HG02678 (cell line): ENCODE results near the gene FTO.
"Not testable (repeated sequence)": the region's sequence is repeated elsewhere in the genome, so short reads cannot be mapped to it uniquely, and the experiment has no call there.

Source experiments
- ATAC-seq: cut with Tn5 transposase; IDR thresholded peaks from one replicate; pipeline ENCODE4 v1.9.1; 2021; ENCODE audit warnings: mild to moderate bottlenecking, moderate library complexity; ENCODE audit not compliant: unreplicated experiment

FTO gene

DNA sequence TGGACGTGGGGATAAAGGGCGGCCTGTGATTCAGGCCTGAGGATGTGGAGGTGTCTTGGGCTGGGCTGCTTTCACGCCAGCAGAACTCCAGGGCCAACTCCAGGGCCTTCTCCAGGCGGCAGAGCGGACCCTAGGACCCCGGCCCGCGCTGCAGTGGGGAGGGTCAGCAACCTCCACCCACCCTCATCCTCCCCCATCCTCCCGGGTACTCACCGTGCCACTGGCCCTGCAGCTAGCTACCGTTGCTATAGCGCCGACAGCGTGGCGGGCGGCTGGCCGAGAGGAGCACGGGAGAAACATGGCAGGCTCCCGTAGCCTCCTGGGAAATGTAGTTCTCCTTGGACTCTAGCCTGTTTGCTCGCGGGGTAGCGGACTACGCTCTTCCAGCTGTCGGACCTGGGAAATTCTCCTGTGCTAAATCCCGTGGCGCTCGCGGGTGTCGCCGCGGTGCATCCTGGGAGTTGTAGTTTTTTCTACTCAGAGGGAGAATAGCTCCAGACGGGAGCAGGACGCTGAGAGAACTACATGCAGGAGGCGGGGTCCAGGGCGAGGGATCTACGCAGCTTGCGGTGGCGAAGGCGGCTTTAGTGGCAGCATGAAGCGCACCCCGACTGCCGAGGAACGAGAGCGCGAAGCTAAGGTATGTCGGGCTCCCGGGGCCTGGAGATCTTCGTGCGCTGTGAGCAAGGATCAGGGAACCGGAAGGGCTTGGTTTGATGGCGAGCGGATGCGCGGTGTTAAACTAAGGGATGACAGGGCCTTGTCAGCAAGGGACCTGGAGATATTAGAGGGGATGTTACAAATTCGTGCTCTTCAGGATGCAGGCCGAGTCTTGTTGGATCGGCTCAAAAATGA lies at the start of gene FTO, which contains the start of gene RPGRIP1L:
TSS of gene FTO (plus strand) at position 567 of the 855 bp plus-strand sequence.
TSS of gene RPGRIP1L (minus strand) at position 270 of the 855 bp plus-strand sequence. CDS start 3,136 bp downstream, outside the sequence.
- ATAC-seq: peak; percentile 98

GRCh38 chr16:53654946-53655345 lies 49.0 kb upstream of the FTO start:
- no peak for ATAC-seq

DNA sequence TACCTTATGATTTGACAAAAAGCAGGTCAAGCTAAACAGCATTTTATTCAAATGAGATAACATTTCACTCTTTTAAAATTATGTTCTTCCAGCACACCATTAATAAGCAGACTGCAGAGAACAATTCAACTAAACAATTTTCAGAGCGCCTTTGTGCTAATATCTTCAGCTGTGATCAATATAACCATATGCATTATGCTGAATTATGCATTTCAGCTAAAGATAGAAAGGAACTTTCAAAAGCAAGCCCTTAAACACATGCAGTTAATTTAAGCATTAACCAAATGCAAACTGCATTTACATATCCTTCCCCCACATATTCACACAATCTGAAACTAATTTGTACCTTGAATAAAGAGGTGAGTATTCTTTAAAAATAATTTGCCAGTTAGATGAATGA lies 41.9 kb upstream of the FTO start:
- no peak for ATAC-seq

- no peak for ATAC-seq
These were observed 39.1 kb upstream of the FTO start for GRCh38 chr16:53664724-53665345.

- ATAC-seq: no peak
These were observed 37.1 kb upstream of the FTO start for GRCh38 chr16:53666786-53667415.

DNA sequence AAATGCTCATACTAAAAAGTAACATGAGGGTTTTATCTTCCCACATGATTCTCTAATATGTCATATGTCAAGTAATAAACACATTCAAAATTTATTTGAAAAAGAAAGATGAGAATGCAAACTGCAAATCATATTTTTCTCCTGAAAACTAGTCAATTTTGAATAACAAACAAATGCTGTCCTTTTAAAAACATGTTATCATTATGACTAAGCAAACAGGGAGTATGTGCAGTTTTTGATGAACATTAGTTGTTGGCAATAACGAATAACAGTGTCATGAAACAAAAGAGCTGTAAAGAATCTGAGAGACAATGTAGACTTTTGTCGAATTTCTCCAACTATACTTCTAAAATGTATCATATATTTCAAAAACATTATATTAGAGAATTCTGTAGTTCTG lies 35.1 kb upstream of the FTO start:
- no peak for ATAC-seq

DNA sequence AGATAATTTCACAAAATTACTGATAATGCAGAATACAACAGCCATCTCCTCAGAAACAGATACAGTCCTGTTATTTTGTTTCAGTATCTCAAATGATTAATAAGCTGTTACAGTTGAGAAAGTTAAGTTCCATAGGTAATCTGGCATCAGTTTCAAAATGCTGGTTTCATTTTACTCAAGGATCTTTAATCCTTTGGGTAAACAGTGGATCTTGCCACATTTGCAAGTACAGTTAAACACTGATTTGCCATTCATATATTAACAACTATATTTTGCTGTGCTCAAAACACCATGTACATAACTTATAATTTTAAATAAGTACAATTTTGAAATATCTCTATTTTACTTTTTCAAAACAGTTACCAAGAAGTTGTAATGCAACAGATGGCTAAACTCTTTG lies 31.5 kb upstream of the FTO start:
- ATAC-seq: no peak

DNA sequence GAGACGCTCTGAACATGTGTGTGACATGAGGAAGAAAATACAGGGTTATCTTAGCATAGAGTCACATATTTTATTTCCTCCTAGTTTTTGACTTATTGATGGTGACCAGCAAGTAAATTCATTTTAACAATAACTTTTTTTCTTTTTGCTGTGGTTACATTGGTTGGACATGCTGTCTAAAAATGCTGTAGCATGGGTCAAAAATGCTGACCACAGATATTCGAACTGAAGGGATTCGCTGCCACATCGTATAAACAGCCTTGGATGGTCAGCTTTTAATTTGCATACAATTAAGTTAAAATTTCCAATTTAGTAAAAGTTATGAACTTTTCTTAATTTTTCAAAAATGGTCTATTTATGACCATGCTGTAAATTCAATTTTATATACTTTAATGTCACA lies 30.8 kb upstream of the FTO start:
- ATAC-seq: no peak

DNA sequence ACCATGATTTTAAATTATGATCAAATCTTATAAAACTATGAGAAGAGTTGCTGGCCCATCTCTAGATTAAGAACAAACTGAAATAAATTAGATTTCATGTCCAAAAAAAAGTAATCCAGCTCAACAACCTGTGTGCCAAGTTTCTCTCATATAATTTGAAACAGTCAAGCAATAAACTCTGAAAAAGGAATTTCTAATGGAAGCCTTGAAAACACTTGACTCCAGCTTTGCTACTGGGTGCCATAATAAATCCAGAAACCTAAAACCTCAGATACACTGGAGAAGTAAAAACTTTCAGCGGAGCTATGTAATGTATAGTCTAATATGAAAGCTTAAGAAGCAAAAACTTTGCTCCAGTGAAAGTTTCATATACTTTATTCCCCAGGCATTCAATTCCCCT lies 25.8 kb upstream of the FTO start:
- ATAC-seq: no peak

GRCh38 chr16:53678756-53679343 lies 25.1 kb upstream of the FTO start:
- ATAC-seq: no peak

GRCh38 chr16:53680756-53681155 lies 23.2 kb upstream of the FTO start:
- ATAC-seq: no peak

GRCh38 chr16:53681354-53681753 lies 22.6 kb upstream of the FTO start:
- ATAC-seq: no peak

DNA sequence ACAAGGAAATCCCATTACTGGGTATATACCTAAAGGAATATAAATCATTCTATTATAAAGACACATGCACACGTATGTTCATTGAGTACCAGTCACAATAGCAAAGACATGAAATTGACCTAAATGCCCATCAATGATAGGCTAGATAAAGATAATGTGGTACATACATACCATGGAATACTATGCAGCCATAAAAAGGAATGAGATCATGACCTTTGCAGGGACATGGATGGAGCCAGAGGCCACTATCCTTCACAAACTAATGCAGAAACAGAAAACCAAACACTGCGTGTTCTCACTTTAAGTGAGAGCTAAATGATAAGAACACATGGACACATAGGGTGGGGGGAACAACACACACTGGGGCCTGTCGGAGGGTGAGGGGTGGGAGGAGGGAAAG lies 18.6 kb upstream of the FTO start:
- not testable (repeated sequence) for ATAC-seq

DNA sequence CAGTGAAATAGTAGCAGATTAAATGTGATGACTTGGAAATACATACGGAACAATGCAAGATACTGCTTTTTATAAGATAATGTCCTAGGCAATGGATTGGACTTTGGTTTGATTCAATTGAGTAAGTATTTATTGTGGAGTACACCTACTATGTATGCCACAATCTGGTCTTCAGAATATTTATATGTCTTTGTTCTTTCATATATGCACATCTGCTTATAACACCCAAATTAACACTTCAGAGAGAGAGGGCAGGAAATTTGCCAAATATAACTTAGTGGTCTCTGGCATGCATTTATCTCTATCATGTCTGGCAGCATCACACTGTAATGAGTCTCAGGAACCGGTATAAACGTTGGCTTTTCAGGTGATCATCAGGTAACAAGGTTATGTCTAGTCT lies 17.2 kb upstream of the FTO start:
- ATAC-seq: no peak

DNA sequence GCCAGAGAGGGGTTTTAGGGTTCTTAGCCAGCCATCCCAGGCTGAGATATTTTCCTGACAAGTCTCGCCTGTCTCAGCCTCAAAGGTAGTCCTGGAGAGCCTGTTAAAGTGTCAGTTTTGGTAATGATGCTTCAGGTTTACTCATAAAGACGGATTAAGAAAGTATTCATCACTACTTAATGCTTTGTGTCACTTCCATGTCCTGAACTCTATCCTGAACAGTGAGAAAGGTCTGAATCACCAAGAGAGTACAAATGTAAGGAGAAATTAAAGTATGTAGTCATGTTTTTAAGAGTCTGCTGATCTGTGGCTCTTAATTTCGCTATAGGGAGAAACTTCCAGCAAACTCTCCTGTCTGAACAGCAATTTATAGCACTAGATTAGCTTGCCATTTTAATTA lies 14.3 kb upstream of the FTO start:
- no peak for ATAC-seq

- ATAC-seq: no peak
These were observed 13.2 kb upstream of the FTO start for GRCh38 chr16:53690771-53691170.

DNA sequence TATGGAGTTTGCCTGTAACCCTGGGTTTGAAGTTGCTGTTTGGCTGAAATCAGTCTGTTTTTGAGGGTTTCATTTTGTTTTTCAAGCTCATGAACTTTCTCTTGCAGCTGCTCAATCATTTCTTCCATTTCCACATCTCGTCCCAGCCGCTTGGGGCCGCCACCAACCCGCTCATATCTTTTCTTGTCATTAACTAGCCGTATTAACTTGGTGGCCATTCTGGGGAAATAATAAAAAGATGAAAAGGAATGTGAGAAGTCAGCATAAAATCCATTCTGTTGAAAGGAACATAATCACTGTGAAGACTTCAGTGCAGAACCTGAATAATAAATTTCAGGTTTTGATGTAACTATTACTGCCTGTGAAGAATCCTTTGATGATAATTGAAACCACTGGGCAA lies 11.8 kb upstream of the FTO start:
- no peak for ATAC-seq

GRCh38 chr16:53693320-53693719 lies 10.6 kb upstream of the FTO start:
- ATAC-seq: no peak

- ATAC-seq: no peak
These were observed 8.9 kb upstream of the FTO start for GRCh38 chr16:53695070-53695469.

DNA sequence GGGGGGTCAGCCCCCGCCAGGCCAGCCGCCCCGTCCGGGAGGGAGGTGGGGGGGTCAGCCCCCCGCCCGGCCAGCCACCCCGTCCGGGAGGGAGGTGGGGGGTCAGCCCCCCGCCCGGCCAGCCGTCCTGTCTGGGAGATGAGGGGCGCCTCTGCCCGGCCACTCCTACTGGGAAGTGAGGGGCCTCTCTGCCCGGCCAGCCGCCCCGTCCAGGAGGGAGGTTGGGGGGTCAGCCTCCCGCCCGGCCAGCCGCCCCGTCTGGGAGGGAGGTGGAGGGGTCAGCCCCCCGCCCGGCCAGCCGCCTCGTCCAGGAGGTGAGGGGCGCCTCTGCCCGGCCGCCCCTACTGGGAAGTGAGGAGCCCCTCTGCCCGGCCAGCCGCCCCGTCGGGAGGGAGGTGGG lies 5.7 kb upstream of the FTO start:
- ATAC-seq: not testable (repeated sequence)

GRCh38 chr16:53704445-53704813 lies 473 bp downstream of the FTO start:
- no peak for ATAC-seq

DNA sequence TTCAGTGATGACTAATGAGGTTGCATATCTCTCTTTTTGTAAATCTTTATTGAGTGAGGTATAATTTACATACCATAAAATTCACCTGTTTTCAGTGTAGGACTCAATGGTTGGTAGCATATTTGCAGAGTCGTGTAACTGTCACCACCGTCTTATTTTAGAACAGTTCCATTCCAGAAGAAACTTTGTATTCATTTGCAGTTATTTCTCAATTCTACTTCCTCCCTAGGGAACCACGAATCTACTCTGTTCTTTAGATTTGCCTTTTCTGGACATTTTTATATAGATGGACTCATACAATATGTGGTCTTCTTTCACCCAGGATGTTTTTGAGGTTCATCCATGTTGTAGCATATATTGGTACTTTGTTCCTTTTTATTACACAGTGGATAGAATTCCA lies 3.7 kb downstream of the FTO start:
- no peak for ATAC-seq
